ENCODE data around the gene GLT8D1. TPM values are rescaled to one million over a fixed set of nuclear protein-coding genes. Genes with fewer than 3 reads are reported as not detected.

GLT8D1 gene
- total RNA-seq, 6 experiments from 2014 or later, result 23.0 to 63.1 (median 46.9) TPM

DNA sequence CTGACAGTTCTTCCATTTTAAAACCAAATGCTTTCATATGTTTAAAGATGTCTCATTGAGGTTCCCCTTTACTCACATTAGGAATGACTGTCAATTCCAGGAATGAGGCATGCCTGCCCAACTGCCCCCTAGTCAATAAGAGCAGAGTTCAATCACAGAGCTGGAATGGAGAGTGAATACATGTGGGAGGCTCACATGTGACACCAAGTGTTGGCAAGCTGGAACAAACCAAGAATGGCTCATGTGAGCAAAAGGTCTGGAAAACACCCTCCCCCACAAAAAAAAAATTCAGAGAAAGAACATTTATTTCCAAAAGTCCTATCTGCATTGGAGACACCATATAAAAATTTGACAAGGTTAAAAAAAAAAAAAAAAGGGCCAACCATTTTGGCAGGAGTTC lies 23.6 kb downstream of the GLT8D1 start:
- no peaks in the 10 kb centered on the region for H3K9me3 ChIP-seq
- TF ChIP-seq POLR2A (IDR thresholded peaks at IDR 0.05), result peak; percentile 73
- TF ChIP-seq, protein P1, sequence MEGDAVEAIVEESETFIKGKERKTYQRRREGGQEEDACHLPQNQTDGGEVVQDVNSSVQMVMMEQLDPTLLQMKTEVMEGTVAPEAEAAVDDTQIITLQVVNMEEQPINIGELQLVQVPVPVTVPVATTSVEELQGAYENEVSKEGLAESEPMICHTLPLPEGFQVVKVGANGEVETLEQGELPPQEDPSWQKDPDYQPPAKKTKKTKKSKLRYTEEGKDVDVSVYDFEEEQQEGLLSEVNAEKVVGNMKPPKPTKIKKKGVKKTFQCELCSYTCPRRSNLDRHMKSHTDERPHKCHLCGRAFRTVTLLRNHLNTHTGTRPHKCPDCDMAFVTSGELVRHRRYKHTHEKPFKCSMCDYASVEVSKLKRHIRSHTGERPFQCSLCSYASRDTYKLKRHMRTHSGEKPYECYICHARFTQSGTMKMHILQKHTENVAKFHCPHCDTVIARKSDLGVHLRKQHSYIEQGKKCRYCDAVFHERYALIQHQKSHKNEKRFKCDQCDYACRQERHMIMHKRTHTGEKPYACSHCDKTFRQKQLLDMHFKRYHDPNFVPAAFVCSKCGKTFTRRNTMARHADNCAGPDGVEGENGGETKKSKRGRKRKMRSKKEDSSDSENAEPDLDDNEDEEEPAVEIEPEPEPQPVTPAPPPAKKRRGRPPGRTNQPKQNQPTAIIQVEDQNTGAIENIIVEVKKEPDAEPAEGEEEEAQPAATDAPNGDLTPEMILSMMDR (IDR thresholded peaks at IDR 0.05), result peak in 2 of 4 donors; percentile 18 to 40
- ATAC-seq (peak; percentile 50 to 73 (median 66)), DNase-seq (peak; percentile 55 to 79 (median 62))
- peaks cover 0 to 18% (median 7%) of the 10 kb centered on the region in 4 donors for H3K36me3 ChIP-seq
- H3K4me3 ChIP-seq, result peak overlapping the region in 2 of 3 donors; percentile 14 to 21
- no peaks in the 10 kb centered on the region for H3K27me3 ChIP-seq
- H3K4me1 ChIP-seq, result peaks cover 0 to 76% (median 32%) of the 10 kb centered on the region in 4 donors
- peak overlapping the region; percentile 59 to 96 (median 80) for H3K27ac ChIP-seq
- intact Hi-C loops (cut with DNase I), result no loop called here

DNA sequence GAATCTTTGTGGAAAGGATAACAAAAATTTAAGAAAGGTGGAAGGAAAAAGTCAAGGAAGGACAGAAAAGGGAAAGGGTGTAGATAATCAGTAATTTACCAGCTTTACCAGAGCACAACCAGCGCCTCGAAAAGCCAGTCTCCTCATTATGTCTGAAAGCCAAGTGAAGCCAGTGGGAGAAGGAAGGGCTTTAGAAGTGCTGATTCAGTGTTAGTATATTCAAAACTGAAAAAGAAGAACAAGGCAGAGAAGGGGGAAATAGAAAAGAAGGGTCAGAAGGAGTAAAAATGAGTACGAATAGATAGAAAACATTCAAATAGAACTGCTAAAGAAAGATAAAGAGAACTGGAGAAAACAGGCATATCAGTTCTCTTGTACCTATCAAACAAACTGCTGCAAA lies 24.0 kb downstream of the GLT8D1 start:
- no peaks in the 10 kb centered on the region for H3K9me3 ChIP-seq
- intact Hi-C loops (cut with DNase I), result no loop called here
- H3K4me3 ChIP-seq, result peak overlapping the region in 2 of 3 donors; percentile 14 to 21
- ATAC-seq (no peak), DNase-seq (no peak)
- TF ChIP-seq, protein P1 (IDR thresholded peaks at IDR 0.05), result no peak
- no peak for TF ChIP-seq POLR2A (IDR thresholded peaks at IDR 0.05)
- H3K36me3 ChIP-seq, result peaks cover 0 to 22% (median 9%) of the 10 kb centered on the region in 4 donors
- no peaks in the 10 kb centered on the region for H3K27me3 ChIP-seq
- 9% methylated on average over 3 of the region's 3 CpGs for whole genome bisulfite sequencing (ENCODE audit: insufficient coverage, low coverage, low lambda C conversion rate, missing lambda C conversion rate)
- H3K4me1 ChIP-seq, result peaks cover 0 to 72% (median 30%) of the 10 kb centered on the region in 4 donors
- H3K27ac ChIP-seq, result peak overlapping the region; percentile 59 to 96 (median 80)

DNA sequence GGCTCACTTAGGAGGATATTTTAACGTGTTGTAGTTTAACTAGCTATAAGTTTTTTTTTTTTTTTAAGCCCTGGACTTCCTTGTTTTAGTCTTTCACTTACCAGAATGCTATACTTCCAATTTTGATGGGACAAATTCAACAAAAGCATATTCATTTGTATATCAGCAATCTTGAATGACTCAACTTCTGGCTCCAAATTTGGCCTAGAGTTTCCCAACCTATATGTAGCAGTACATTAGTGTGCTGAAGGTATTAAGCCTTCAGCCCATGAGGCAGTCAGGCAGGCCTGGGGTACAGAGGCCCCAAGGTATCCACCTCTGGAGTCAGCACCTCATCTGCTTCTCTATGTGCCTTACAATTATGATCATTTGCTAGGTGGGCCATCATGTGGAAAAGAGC lies 25.8 kb downstream of the GLT8D1 start:
- no peak overlapping the region for H3K4me3 ChIP-seq
- H3K27ac ChIP-seq, result peak overlapping the region in 1 of 3 donors; percentile 96
- no peaks in the 10 kb centered on the region for H3K9me3 ChIP-seq
- no peaks in the 10 kb centered on the region for H3K27me3 ChIP-seq
- H3K36me3 ChIP-seq, result peaks cover 0 to 36% (median 9%) of the 10 kb centered on the region in 4 donors
- TF ChIP-seq POLR2A (IDR thresholded peaks at IDR 0.05), result no peak
- TF ChIP-seq, protein P1 (IDR thresholded peaks at IDR 0.05), result no peak
- intact Hi-C loops (cut with DNase I), result loop anchor here in 1 of 2 donors (10.0 kb wide), 1 partner anchor 195 kb away; no protein-coding TSS in a partner anchor
- no peak for ATAC-seq
- 25% methylated on average over 1 of the region's 1 CpG for WGBS (ENCODE audit: insufficient coverage, low coverage, low lambda C conversion rate, missing lambda C conversion rate)
- peaks cover 0 to 70% (median 29%) of the 10 kb centered on the region in 4 donors for H3K4me1 ChIP-seq
- no peak for DNase-seq

DNA sequence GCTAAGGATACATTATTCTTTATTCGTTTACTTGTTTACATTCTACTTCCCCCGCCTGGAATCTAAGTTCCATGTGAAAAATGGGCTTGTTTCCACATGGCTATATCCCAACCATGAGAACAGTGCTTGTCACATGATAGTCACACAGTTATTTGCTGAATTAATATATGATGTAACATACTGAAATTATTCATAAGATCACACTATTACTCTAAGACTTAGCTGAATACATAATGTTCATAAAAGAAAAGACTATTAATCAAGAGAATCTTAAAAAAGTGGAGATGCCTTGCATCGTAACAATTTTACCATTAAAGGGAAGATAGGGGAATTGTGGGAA lies 26.4 kb downstream of the GLT8D1 start:
- WGBS (ENCODE audit: insufficient coverage, low coverage, low lambda C conversion rate, missing lambda C conversion rate), result 46% methylated on average over 3 of the region's 3 CpGs
- H3K36me3 ChIP-seq, result peaks cover 0 to 41% (median 9%) of the 10 kb centered on the region in 4 donors

More for the DNA sequence above, 26.4 kb downstream of the GLT8D1 start:
- no peak for ATAC-seq
- Histone ChIP-seq H3K4me1 (peaks cover 0 to 63% (median 25%) of the 10 kb centered on the region in 4 donors), H3K9me3 (no peaks in the 10 kb centered on the region), H3K27me3 (no peaks in the 10 kb centered on the region), H3K27ac (peak overlapping the region in 1 of 3 donors; percentile 96), H3K4me3 (no peak overlapping the region)
- DNase-seq, result no peak
- TF ChIP-seq, protein P1 (IDR thresholded peaks at IDR 0.05), result no peak
- no peak for TF ChIP-seq POLR2A (IDR thresholded peaks at IDR 0.05)
- intact Hi-C loops (cut with DNase I), result loop anchor here in 1 of 2 donors (10.0 kb wide), 1 partner anchor 194 kb away; no protein-coding TSS in a partner anchor

All from right lobe of liver (tissue), 6 donors.